NCI-H146 treated with DMSO at 0.1 percent for 48 hours (cell line): ENCODE results near the gene DNAJC5G.
"Not testable (repeated sequence)": the region's sequence is repeated elsewhere in the genome, so short reads cannot be mapped to it uniquely, and the experiment has no call there.

ENCODE experiments used
- DNase-seq: peaks from one replicate; lab custom pipeline; 2025; ENCODE audit not compliant: unreplicated experiment; lab: John Stamatoyannopoulos, UW

DNAJC5G gene

GRCh38 chr2:27251766-27252165 is 23.5 kb upstream of the DNAJC5G start:
- no peak for DNase-seq

GRCh38 chr2:27255187-27255586 is 20.0 kb upstream of the DNAJC5G start:
- no peak for DNase-seq

GRCh38 chr2:27255660-27256059 is 19.6 kb upstream of the DNAJC5G start:
- DNase-seq: no peak

GRCh38 chr2:27256855-27257454 is 18.3 kb upstream of the DNAJC5G start:
- DNase-seq: no peak

- DNase-seq: no peak
Observed at GRCh38 chr2:27258051-27258450, 17.2 kb upstream of the DNAJC5G start.

DNA sequence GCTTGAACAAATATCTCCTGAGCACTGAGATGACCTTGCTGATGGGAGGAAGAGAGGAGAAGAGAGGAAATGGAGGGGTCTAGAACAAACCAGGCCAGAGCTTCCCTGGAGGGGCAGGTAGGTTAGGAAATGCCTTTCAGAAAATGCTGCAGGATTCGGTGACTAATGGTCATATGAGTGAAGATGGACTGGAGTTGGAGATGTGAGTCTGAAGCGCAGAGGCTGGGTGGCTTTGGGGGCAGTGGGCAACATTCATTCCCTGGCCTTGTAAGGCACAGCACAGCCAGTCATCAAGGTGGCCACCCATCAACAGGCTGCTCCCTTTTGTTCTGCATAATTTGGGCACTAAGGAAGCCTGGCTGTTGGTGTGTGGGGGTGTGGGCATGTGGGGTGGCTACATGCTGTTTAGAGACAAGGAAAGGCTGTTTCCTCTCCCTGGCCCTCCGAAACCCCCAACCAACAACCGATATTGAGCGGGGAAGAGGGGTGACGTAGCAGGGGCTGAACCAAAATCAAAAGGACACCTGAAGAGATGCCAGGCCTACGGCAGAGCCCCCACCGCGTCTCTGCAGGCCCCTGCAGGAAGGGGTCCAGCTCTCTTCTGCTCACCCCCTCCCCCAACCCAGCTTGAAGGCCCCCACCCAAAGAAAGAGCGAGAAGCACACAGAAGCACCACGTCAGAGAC is 13.8 kb upstream of the DNAJC5G start:
- no peak for DNase-seq

GRCh38 chr2:27261926-27262298 is 13.3 kb upstream of the DNAJC5G start:
- DNase-seq: no peak

- peak; percentile 3 for DNase-seq
Observed at GRCh38 chr2:27262379-27263286, 12.6 kb upstream of the DNAJC5G start, which contains the start of gene SLC30A3. SLC30A3 (minus strand) TSS chr2:27263047; CDS start chr2:27262906, 141 bp downstream.

GRCh38 chr2:27263287-27264252 is 11.7 kb upstream of the DNAJC5G start:
- peak; percentile 27 for DNase-seq

GRCh38 chr2:27264253-27264752 is 10.9 kb upstream of the DNAJC5G start:
- DNase-seq: no peak

DNA sequence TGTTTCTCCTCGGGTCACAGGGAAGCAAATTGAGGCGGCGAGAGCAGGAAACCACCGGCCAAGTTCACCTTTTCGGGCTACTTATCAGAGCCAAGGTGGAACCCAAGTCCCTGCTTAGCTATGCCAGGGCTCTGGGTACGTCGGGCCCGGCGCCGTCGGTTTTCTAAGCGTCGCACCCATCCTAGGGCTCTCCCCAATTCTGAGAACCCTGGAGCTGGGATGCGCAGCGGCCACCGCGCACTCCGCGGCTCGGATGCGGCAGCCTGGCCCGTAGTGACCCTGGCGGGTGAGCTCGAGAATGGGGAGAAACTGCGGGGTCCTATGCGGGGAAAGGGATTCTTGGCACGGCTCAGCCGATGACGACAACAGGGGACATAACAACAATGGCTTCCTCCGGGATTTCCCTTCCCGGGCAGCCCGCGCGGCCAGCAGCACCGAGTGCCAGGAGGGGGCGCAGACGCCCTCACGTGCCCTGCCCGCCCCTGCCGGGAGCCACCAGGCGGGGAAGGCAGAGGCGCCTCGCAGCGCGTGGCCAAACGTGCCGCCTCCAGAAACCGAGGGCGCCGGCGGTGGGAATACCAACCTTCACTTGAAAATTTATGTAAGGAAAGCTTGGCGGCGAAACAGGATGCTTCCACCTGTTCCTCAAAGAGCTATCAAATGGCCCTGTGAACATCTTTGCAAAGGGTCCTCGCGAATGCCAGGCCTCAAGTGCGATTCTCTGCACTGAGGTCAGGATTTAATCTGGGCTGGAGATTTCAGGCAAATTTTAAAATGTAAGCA is 10.3 kb upstream of the DNAJC5G start:
- DNase-seq: peak; percentile 30

GRCh38 chr2:27265536-27265870 is 9.7 kb upstream of the DNAJC5G start:
- DNase-seq: no peak

DNA sequence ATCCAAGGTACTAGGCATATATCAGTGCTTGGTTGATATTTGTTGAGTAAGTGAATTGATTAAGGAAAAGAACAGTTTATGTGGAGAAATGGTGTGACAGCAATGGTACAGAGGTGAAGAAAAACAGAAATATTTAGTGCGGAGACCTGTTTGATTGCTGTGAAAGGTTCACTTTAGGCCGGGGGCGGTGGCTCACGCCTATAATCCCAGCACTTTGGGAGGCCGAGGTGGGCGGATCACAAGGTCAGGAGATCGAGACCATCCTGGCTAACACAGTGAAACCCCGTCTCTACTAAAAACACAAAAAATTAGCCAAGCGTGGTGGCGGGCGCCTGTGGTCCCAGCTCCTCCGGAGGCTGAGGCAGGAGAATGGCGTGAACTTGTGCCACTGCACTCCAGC is 6.9 kb upstream of the DNAJC5G start:
- DNase-seq: not testable (repeated sequence)

DNA sequence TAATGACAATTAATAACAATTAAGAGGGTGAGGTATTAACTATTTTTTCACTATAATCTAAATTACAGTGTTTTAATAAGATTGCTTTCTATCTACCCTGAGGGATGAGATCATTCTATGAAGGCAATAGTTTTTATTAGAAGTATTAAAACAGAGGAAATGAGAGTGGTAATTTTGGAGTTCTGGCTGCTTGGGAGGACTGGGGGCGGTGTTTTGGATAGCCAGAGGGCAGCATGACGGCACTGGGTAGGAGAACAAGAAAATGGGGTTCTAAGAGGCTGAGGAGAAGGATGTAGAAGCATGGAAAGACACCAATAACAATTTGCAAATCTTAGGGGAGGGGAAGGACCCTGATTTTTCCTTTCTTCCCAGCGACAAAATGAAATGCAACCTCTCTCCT is 5.1 kb upstream of the DNAJC5G start:
- DNase-seq: no peak

GRCh38 chr2:27270670-27271069 is 4.6 kb upstream of the DNAJC5G start:
- no peak for DNase-seq

DNA sequence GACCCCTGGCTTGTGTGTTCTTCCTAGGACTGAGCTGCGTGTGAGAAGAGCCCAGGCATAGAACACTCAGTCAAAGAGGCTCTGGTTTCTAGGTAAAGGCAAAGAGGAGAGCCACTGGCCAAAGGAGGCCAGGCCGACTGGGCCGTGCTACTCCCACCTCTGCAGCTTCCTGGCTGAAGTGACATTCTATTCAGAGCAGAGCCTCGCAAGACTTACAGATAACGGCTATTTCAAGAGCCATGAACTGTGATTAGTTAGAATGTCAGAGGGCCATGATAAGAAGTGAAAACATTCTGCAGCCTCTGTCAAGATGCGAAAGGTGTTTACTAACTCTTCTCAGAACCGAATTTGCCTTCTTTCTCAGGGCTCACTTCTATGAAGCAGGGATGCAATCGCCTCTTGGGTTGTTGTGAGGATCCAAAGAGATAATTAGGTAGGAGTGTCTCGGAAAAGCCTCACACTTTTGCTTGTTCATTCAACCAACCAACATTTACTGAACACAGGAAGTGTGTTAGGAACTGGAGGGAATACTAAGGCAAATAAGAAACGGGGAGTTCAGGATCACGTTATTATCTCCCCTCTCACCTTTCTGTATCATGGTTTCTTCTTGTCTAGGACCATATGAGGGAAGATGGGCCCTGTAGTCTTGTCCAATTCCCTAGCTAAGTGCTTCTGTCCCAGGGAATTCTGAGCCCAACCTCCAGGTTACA is 3.4 kb upstream of the DNAJC5G start:
- no peak for DNase-seq

DNA sequence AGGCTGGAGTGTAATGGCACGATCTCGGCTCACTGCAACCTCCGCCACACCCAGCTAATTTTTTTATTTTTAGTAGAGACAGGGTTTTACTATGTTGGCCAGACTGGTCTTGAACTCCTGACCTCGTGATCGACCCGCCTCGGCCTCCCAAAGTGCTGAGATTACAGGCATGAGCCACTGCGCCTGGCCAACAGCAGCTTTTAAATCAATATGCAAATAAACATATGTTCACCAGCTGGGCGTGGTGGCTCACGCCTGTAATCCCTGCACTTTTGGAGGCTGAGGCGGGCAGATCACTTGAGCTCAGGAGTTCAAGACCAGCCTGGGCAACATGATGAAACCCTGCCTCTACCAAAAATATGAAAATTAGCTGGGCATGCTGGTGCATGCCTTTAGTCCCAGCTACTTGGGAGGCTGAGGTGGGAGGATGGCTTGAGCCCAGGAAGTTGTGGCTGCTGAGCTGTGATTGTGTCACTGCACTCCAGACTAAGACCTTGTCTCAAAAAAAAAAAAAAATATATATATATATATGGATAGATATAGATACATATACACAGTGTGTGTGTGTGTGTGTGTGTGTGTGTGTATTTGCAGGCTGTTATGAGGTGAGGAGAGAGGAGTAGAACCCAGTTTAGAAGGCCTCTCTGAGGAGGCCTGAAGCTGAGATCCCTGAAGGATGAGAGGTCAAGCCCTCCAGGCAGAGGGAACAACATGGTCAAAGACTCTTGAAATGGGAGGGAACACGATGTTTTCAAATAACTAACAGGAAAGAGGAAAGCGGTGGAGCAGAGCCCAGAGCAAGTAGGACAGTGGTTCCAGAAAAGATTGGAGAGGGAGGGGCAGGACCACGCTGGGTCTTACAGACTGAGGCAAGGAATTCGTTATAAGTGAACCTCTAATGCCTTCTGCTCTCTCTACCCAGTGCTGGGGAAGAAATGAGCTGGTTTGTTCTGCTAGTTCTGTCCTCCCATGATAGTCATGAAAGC is 2.4 kb upstream of the DNAJC5G start:
- not testable (repeated sequence) for DNase-seq

GRCh38 chr2:27278010-27278409 is 2.8 kb downstream of the DNAJC5G start:
- no peak for DNase-seq
